ENCODE data around the gene KRTAP5-3.
"Not testable (repeated sequence)": the region's sequence is repeated elsewhere in the genome, so short reads cannot be mapped to it uniquely, and the experiment has no call there.

The KRTAP5-3 gene

GRCh38 chr11:1604711-1605110 lies 3.6 kb downstream of the KRTAP5-3 start:
- no peak overlapping the region for H3K27ac ChIP-seq
- TF ChIP-seq, protein P1, sequence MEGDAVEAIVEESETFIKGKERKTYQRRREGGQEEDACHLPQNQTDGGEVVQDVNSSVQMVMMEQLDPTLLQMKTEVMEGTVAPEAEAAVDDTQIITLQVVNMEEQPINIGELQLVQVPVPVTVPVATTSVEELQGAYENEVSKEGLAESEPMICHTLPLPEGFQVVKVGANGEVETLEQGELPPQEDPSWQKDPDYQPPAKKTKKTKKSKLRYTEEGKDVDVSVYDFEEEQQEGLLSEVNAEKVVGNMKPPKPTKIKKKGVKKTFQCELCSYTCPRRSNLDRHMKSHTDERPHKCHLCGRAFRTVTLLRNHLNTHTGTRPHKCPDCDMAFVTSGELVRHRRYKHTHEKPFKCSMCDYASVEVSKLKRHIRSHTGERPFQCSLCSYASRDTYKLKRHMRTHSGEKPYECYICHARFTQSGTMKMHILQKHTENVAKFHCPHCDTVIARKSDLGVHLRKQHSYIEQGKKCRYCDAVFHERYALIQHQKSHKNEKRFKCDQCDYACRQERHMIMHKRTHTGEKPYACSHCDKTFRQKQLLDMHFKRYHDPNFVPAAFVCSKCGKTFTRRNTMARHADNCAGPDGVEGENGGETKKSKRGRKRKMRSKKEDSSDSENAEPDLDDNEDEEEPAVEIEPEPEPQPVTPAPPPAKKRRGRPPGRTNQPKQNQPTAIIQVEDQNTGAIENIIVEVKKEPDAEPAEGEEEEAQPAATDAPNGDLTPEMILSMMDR (conservative IDR thresholded peaks at IDR 0.05) = no peak

DNA sequence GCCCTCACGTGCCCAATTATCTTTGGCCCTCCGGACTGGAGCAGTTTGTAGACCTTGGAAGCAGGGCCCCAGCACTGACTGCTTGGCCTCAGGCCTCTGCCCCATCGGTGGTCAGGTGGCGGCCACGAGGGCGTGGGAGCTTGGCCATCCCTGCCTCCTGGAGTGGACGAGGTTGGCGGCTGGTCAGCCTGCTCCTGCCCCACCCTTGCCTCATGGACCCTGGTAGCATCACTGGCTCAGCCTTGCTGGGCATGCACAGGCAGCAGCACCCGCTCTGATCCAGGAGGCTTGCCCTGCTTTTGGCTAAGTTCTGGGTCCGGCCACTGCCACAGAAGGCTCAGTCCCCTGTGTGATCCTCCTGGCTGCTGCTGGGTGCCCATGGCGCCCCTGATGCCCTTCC lies 4.1 kb downstream of the KRTAP5-3 start:
- TF ChIP-seq, protein P1 (conservative IDR thresholded peaks at IDR 0.05) = no peak
- H3K27ac ChIP-seq = no peak overlapping the region

DNA sequence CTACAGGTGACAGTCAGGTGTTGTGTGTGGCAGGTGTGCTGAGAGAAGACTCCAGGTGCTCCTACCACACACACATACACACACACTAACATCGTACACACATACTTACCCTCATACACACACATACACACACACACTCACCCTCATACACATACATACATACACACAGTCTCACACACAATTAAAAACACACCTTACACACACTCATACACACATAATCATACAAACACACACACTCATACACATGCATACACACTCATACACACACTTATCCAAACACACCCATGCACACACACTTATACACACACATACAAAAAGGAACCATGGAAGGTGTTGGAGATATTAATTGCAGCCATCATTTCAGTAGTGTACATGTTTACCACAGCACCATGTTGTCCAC lies 4.6 kb downstream of the KRTAP5-3 start:
- no peak overlapping the region for H3K27ac ChIP-seq
- TF ChIP-seq, protein P1 (conservative IDR thresholded peaks at IDR 0.05) = no peak

GRCh38 chr11:1601663-1602062 lies 6.6 kb downstream of the KRTAP5-3 start:
- H3K27ac ChIP-seq = not testable (repeated sequence)

- no peak overlapping the region for H3K27ac ChIP-seq
- TF ChIP-seq, protein P1 (conservative IDR thresholded peaks at IDR 0.05) = no peak
These were observed 7.6 kb downstream of the KRTAP5-3 start for GRCh38 chr11:1600626-1601025.

DNA sequence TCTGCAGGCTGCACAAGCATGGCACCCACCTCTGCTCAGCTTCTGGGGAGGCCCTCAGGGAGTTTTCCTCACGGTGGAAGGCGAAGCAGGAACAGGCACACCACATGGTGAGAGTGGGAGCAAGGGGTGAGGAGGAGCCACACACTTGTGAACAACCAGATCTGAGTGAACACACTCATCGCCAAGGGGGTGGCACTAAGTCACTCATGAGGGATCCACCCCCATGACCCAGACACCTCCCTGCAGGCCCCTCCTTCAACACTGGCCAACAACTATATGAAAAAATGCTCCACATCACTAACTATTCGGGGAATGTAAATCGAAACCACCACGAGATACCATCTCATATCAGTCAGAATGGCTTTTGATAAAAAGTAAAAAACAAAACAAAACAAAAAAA lies 9.4 kb downstream of the KRTAP5-3 start:
- TF ChIP-seq, protein P1 (conservative IDR thresholded peaks at IDR 0.05) = no peak
- H3K27ac ChIP-seq = no peak overlapping the region

DNA sequence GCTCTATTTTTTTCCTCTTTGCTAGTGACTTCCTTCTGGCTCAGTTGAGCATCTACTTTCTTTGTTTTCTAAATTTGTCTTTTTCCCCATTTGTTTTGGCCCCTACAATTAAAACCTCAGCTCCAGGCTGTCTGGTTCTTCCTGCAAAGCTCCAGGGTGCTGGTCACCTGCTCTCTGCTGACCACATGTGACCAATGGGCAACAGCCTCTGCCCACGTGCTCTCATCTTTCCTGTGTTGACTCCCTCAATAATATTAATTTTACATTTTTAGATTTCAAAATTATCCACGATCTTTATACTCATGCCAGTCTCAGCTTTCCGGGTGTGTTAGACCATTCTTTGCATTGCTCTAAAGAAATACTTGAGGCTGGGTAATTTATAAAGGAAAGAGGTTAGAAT lies 9.9 kb downstream of the KRTAP5-3 start:
- not testable (repeated sequence) for H3K27ac ChIP-seq

- TF ChIP-seq, protein P1 (conservative IDR thresholded peaks at IDR 0.05) = no peak
- H3K27ac ChIP-seq = no peak within 1 kb of the TSS
These were observed 10.3 kb downstream of the KRTAP5-3 start, which contains the start of gene KRTAP5-2 for GRCh38 chr11:1597994-1598380. KRTAP5-2 (minus strand) TSS chr11:1598294; CDS start chr11:1598250, 44 bp downstream.

DNA sequence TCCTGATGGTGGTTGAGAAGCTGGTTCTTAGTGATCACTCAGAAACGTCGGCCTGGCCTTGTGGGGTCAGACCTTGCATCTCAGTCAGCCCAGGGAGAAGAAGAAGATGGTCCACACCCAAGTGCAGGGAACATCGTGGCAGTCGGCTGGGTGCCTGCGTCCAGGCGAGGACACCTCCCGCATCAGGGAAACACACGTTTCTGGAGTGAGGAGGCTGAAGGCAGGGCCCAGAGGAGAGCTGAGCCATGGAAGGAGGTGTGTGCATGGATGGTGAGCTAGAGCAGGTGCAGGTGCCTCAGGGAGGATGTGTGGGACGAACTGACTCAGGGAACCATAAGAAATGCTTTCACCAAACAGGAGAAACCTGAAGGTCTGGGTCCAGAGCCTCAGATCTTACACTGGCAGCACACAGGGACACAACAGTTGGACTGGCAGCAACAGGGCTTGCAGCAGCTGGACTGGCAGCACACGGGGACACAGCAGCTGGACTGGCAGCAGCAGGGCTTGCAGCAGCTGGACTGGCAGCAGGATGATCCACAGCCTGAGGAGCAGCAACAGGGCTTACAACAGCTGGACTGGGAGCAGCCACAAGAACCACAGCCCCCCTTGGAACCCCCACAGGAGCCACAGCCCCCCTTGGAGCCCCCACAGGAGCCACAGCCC lies 10.8 kb downstream of the KRTAP5-3 start:
- no peak overlapping the region for H3K27ac ChIP-seq
- TF ChIP-seq, protein P1 (conservative IDR thresholded peaks at IDR 0.05) = no peak

- not testable (repeated sequence) for H3K27ac ChIP-seq
These were observed 11.6 kb downstream of the KRTAP5-3 start for GRCh38 chr11:1596576-1597121.

DNA sequence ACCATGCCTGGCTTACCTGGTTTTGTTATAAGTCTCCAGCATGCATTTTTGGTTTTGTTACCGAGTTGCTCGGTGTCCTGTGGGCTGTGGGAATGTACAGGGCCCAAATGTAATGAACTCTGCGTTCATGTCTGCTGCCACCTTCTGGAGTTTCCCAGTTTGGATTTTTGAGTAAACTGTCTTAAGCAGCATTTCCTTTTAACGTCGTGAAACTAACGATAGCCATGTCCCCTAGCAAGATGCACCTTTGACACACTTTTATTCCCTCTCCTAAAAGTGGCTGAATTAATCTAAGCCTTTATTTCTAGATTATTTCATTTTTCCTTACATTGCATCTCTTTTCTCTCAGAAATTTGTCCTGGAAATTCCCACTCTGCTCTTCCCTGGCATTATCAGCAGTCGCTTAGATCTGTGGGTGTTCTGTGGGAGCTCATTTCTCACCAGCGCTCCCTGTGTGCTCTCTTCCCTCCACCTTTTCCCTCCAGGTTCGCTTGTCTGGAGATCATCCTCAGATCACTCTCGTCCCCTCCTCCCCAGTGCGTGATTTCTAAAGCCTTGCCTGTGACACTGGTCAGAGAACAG lies 12.2 kb downstream of the KRTAP5-3 start:
- H3K27ac ChIP-seq = not testable (repeated sequence)

Data from VCaP (cell line).